NCI-H345 (cell line): ENCODE data around the gene OTOGL.
A peak's percentile ranks its signal among the peaks of the same experiment; 100 is the strongest.
"Not testable (repeated sequence)": the region's sequence is repeated elsewhere in the genome, so short reads cannot be mapped to it uniquely, and the experiment has no call there.

Source experiments
- DNase-seq: peaks from one replicate; lab custom pipeline; 2025; lab: John Stamatoyannopoulos, UW

The OTOGL gene, protein sequence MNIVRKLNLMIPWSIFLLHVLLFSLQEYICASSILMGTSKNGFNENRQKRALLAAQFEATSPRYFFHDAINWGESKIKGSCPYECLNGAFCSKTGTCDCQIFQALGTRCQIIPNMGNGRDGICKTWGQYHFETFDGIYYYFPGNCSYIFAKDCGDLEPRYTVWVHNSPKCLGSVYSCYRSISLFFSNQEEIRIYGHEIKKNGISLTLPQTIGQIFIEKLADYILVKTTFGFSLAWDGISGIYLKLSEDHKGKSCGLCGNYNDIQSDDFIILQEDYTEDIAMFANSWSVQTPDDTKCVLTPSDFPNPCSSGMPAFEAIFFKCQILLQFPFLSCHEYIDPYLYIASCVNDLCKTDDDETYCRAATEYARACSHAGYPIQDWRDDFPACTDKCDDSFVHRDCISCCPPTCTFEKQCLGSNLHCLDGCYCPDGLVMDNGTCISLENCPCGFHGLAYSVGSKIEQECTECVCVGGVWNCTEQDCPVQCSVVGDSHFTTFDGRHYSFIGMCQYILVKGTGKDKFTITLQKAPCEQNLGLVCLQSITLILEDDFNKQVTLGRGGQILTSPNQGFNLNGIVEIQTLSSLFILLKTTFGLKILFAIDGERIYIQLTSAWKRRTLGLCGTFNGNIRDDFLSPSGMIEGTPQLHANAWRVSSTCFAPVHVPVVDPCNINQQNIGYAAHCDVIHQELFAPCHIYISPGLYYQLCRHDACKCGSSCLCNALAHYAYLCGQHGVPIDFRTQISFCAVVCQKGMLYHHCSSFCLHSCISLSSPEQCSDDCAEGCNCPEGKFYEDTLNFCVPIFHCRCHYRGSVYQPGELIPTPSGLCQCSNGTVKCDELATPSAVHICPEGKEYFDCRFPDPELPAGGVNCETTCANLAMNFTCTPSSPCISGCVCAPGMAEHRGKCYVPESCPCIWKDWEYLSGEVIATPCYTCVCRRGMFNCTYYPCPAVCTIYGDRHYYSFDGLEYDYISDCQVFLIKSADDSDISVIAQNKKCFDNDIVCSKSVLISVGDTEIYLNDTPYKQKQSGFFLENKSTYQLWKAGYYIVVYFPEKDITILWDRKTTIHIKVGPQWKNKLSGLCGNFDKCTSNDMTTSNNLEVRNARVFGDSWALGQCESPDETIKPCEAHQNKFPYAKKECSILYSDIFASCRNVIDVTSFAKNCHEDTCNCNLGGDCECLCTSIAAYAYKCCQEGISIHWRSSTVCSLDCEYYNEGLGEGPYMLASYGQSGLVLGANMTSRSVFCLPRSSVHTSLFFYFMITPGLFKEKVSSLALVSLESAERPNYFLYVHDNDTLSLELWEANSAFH (N-terminal part only)

DNA sequence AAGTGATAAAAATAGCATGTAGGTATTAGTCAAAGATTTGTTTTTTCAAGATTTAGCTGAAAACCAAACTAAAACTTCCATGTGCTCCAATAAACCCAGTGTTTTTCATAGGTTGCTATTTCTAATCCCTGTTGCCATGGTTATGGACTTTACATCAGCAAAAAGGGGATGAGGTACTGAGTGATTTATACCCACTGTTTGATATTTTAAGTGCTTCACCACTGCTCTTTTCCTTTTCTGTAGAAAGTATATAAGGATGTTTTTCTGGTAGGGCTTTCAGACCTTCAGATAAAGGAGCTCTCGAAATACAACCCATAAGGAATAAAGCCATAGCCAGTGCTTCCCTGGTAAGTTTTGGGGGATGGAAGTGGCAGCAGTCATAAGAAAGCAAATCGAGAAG lies at the start of gene OTOGL:
OTOGL (plus strand) TSS at position 279 of the 400 bp plus-strand sequence. CDS start 109,895 bp downstream, outside the sequence.
- DNase-seq: no peak

DNA sequence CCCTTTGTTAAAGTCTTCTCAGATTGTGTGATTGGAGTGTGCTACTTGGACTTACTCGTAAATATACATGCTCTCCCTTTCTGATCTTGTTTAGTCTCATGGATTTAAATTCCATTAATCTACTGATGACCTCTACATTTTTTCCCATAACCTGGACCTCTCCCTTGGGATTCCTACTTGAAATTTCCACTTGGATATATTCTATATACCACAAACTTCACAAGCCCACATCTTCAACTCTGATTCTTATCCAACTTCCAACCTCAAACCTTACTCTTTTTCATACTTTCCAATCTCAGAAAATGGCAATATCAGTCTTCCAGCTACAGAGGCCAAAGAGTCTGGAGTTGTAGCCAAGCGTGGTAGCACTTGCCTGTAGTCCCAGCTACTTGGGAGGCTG lies 49.1 kb upstream of the OTOGL start:
- DNase-seq: no peak

DNA sequence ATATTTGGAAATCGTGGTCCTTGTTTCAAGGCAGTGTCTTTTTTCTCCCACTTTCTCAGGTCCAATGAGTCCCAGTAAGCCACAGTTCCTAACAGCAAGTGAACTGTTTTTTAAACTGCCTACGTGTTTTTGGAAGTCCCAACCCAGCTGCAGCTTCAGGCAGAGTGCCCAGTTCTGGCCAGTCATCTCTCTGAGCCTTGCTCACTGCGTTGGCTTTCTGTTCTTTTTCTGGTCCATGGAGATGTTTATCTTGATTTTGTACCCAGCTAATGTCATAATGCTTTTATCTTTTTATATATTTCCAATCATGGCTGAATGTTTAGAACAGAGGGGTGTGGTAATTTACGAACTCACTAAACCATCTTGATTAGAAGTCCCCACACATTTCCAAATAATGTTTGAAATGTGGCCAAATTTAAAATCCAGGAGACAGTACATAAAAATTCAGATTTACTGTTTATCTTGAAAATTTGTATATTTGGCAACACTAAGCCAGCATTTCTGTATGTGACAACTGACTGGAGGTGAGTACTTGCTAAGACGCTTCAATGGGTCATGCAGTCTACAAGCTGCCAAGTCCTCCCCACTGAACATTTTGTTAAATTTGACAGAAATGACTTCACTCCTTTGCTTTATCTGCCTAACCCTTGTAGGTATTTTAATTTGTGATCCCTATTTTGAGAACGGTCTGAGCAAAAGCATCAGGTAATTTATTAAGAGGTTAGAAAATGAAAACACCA lies 46.1 kb upstream of the OTOGL start:
- DNase-seq: no peak

- DNase-seq: no peak
Observed at GRCh38 chr12:80056232-80056631, 43.1 kb upstream of the OTOGL start.

DNA sequence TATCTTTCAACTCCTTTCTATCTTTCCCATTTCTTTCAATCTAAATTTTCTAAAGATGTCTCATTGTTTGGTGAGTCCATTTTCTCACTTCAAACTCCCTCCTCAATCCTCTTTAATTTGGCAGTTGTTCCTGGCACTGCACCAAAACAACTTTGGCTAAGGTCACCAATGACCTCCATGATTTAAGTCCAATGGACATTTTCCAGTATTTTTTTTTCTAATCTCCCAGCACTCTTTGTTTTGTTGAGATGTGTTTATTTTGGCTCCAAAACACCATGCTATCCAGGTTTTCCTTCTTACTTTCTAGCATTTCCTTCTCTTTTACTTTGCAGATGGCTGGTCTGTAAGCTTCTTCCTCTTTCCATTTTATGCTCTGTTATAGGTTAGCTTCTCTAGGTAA lies 42.5 kb upstream of the OTOGL start:
- no peak for DNase-seq

DNA sequence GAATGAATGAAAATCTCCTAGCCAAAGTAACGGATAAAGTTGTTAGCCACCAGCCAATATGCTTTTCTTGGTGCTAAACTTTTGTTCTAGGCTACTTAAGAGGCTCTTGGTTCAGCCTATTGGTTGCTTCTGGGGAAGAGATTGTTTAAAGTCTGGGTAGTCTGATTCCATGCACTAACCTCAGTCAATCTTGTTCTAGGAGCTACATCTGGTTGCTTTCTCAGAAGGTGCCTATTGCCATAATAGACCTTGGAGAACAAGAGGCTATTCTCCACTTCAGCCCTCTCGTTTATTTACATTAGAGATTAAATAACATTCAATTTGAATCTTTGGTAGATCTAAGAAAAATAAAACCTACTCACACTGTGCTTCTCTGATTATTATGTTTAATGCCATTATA lies 40.8 kb upstream of the OTOGL start:
- DNase-seq: no peak

- DNase-seq: no peak
Observed at GRCh38 chr12:80059102-80059501, 40.2 kb upstream of the OTOGL start.

GRCh38 chr12:80059875-80060274 lies 39.5 kb upstream of the OTOGL start:
- no peak for DNase-seq

DNA sequence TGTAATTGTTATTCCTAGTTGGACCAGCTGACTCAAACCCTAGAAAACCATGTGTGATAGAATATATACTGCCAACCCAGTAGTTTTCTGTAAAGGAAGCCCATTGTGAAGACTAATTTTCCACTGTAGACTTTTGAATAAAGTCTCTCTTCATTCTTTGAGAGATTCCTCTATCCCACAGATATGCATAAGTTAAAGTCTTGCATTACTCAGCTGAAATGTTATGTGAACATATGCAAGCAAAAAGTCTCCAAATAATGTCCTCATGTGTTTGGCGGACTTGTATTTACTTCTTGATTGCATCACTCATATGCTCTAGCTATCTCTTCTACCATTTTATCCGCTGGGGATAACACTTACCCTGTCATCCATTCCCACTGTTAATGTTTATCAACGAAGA lies 35.1 kb upstream of the OTOGL start:
- no peak for DNase-seq

- no peak for DNase-seq
Observed at GRCh38 chr12:80064951-80065350, 34.4 kb upstream of the OTOGL start.

DNA sequence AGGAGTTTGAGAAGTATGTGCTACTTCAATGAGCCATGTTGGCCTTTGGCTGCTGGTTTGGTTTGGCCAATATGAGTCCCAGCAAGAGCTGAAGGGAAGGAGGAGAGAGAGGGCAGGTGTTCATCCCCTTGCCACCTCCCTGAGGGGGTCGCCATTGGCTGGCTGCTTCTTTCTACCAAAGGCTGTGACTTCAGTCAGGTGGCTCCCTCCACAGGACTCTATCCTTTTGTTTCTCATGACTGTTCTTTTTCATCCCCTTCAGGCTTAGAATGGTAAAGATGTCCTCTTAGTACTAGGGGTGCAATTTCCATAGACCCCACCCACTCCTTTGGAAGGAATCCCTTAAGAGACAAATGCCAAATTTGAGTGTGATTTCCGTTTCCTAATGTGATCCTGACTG lies 31.2 kb upstream of the OTOGL start:
- DNase-seq: no peak

DNA sequence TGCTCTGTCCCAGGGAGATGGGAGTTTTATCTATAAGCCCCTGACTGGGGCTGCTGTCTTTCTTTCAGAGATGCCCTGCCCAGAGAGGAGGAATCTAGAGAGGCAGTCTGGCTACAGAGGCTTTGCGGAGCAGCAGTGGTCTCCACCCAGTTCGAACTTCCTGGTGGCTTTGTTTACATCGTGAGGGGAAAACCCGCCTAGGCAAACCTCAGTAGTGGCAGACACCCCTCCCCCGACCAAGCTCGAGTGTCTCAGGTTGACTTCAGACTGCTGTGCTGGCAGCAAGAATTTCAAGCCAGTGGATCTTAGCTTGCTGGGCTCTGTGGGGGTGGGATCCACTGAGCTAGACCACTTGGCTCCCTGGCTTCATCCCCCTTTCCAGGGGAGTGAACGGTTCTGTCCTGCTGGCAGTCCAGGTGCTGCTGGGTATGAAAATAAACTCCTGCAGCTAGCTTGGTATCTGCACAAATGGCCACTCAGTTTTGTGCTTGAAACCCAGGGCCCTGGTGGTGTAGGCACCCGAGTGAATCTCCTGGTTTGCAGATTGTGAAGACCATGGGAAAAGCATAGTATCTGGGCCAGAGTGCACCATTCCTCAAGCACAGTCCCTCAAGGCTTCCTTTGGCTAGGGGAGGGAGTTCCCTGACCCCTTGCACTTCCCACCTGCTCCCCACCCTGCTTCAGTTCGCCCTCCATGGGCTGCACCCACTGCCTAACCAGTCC lies 15.3 kb upstream of the OTOGL start:
- not testable (repeated sequence) for DNase-seq

GRCh38 chr12:80086025-80086424 lies 13.3 kb upstream of the OTOGL start:
- no peak for DNase-seq

DNA sequence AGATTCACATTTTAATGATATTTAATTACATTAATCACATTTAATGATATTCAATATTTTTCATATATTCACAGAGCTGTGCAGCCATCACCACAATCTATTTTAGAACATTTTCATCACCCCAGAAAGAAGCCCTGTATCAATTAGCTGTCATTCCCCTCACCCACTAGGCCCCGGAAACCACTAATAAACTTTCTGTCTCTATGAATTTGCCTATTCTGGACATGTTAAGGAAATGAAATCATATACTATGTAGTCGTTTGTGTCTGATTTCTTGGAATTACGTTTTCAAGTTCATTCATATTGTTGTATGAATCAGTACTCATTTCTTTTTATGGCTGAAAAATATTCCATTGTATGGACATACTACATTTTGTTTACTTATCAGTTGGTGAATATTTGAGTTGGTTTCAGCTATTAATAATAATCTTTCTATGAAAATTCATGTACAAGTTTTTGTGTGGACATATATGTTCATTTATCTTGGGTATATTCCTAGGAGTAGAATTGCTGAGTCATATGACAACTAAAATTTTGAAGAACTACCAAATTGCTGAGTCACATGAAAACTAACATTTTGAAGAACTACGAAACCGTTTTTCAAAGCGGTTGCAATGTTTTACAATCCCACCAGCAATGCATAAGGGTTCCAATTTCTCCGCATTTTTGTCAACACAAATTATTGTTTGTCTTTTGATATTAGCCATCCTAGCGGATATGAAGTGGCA lies 11.7 kb upstream of the OTOGL start:
- DNase-seq: no peak

GRCh38 chr12:80100591-80100990 lies 1.3 kb downstream of the OTOGL start:
- DNase-seq: no peak

GRCh38 chr12:80101126-80101525 lies 1.8 kb downstream of the OTOGL start:
- DNase-seq: peak; percentile 55

DNA sequence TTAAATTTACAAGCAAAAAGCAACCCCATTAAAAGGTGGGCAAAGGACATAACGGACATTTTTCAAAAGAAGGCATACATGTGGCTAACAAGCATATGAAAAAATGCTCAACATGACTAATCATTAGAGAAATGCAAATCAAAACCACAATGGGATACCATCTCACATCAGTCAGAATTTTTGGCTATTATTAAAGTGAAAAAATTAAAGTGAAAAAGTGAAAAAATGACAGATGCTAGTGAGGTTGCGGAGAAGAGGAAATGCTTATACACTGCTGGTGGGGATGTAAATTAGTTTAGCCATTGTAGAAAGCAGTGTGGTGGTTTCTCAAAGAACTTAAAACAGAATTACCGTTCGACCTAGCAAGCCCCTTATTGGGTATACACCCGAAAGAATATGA lies 7.9 kb downstream of the OTOGL start:
- no peak for DNase-seq

DNA sequence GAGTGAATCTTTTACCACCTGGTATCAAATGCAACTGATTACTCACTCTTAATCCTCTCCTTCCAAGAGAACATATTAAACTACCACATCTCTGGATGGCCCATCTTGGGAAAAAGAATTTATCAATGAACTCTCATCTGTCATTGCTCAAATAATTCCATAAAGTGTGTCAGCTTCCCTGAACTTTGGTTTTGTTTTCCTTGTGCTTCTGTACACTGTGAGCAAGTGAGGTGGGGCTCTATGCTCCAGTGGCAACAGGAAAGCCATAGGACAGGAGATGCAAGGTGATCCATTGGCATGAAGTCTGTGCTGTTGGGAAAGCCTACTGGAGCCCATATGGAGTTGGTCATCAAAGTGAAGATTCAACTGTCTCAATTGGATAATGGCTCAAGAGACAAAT lies 17.4 kb downstream of the OTOGL start:
- no peak for DNase-seq

DNA sequence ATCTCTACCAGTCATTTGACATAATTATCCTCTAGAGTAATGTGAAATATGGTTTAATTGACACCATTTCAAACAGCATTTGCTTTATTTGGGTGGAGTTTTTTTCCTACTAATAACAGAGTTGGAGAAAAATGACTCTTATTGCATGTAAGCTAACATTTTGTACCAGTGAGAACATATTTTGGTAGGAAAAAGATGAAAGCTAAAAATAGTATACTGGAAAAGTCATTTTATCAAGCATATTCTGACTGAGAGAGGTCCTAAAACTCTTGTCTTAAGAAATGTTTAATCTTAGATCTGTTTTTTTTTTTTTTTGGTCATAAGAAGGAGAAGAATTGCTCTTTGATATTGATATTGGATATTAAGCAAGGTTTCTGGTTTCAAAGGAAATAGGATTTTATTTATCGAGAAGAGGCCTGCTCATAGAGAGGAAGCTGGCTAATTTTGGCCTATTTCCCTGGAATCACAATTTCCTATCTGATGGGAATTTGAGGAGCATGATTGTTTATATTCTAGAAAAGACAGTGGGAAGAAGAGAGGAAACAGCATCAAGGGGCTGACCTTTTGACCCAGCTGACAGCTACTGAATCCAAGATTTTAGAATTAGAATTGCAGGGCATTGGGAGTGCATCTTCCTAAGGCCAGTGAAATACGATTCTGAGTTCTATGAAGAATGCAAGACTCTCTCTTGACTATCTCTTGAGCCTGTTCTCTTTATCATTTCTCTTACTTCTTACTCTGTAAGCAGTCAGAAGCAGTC lies 19.4 kb downstream of the OTOGL start:
- DNase-seq: no peak
